H9 (cell line): ENCODE results near the gene SIN3B. TPM values are rescaled to one million over a fixed set of nuclear protein-coding genes. Genes with fewer than 3 reads are reported as not detected.

Experiments used
- DNase-seq: peaks from one replicate; pipeline ENCODE4 v3.0.0-alpha.2; 2017
- H2AFZ ChIP-seq: one replicate; pipeline ENCODE4 v1.6.1; 2013; ENCODE audit warnings: mild to moderate bottlenecking, low read length, control low read depth, moderate library complexity
- H2AK5ac ChIP-seq: 2 replicates; pipeline ENCODE4 v1.6.1; 2013; ENCODE audit warnings: low read length, control low read depth, mixed read lengths; ENCODE audit not compliant: insufficient read length
- H2BK120ac ChIP-seq: one replicate; pipeline ENCODE4 v1.6.1; 2013; ENCODE audit warnings: low read depth, mild to moderate bottlenecking, low read length, control low read depth, inconsistent platforms; ENCODE audit not compliant: poor library complexity, severe bottlenecking
- H2BK12ac ChIP-seq: 2 replicates; pipeline ENCODE4 v1.6.1; 2013; ENCODE audit warnings: low read length, control low read depth, mixed read lengths, low read depth; ENCODE audit not compliant: insufficient read length
- H2BK15ac ChIP-seq: 2 replicates; pipeline ENCODE4 v1.6.1; 2013; ENCODE audit warnings: low read depth, low read length, control low read depth
- H2BK20ac ChIP-seq: one replicate; pipeline ENCODE4 v1.6.1; 2013; ENCODE audit warnings: low read depth, mild to moderate bottlenecking, low read length, control low read depth, inconsistent platforms; ENCODE audit not compliant: poor library complexity, severe bottlenecking
- H2BK5ac ChIP-seq: 2 replicates; pipeline ENCODE4 v1.6.1; 2013; ENCODE audit warnings: low read length, control low read depth, mixed read lengths; ENCODE audit not compliant: insufficient read length
- H3K14ac ChIP-seq: 2 replicates; pipeline ENCODE4 v1.6.1; 2013; ENCODE audit warnings: low read length, control low read depth; ENCODE audit not compliant: insufficient read depth
- H3K18ac ChIP-seq: 2 replicates; pipeline ENCODE4 v1.6.1; 2013; ENCODE audit warnings: low read depth, mild to moderate bottlenecking, mixed read lengths, low read length, control low read depth; ENCODE audit not compliant: insufficient read length
- H3K23ac ChIP-seq: 2 replicates; pipeline ENCODE4 v1.6.1; 2013; ENCODE audit warnings: low read length, control low read depth, mixed read lengths, low read depth; ENCODE audit not compliant: insufficient read length
- H3K23me2 ChIP-seq: 2 replicates; pipeline ENCODE4 v1.6.1; 2013; ENCODE audit warnings: low read depth, mild to moderate bottlenecking, mixed read lengths, low read length, control low read depth; ENCODE audit not compliant: insufficient read length, poor library complexity, severe bottlenecking
- H3K27ac ChIP-seq: 2 replicates; pipeline ENCODE4 v1.5.1; 2013; ENCODE audit warnings: low read length, control low read depth, mixed read lengths, low read depth; ENCODE audit not compliant: insufficient read length
- H3K27me3 ChIP-seq: 2 replicates; pipeline ENCODE4 v1.6.1; 2013; ENCODE audit warnings: low read length, control low read depth, inconsistent platforms; ENCODE audit not compliant: insufficient read depth
- H3K4ac ChIP-seq: 2 replicates; pipeline ENCODE4 v1.6.1; 2013; ENCODE audit warnings: low read depth, mild to moderate bottlenecking, control low read depth, inconsistent platforms, low read length, moderate library complexity
- H3K4me1 ChIP-seq: 2 replicates; pipeline ENCODE4 v1.6.1; 2013; ENCODE audit warnings: low read length, control low read depth, inconsistent platforms; ENCODE audit not compliant: insufficient read depth
- H3K4me2 ChIP-seq: 2 replicates; pipeline ENCODE4 v1.6.1; 2013; ENCODE audit warnings: low read length, control low read depth, mixed read lengths; ENCODE audit not compliant: insufficient read length, insufficient read depth
- H3K56ac ChIP-seq: 2 replicates; pipeline ENCODE4 v1.6.1; 2013; ENCODE audit warnings: low read depth, mild to moderate bottlenecking, mixed read lengths, low read length, control low read depth; ENCODE audit not compliant: insufficient read length
- H3K79me1 ChIP-seq: 2 replicates; pipeline ENCODE4 v1.6.1; 2013; ENCODE audit warnings: low read depth, mild to moderate bottlenecking, moderate library complexity, low read length, control low read depth, inconsistent platforms; ENCODE audit not compliant: insufficient read depth, poor library complexity, severe bottlenecking
- H3K79me2 ChIP-seq: 2 replicates; pipeline ENCODE4 v1.6.1; 2013; ENCODE audit warnings: low read length, control low read depth, inconsistent platforms; ENCODE audit not compliant: insufficient read depth
- H3K9ac ChIP-seq: 2 replicates; pipeline ENCODE4 v1.6.1; 2013; ENCODE audit warnings: low read length, control low read depth, mixed read lengths; ENCODE audit not compliant: insufficient read length; ENCODE audit errors: extremely low read depth
- H3K9me3 ChIP-seq: one replicate; pipeline ENCODE4 v1.6.1; 2013; ENCODE audit warnings: low read depth, low read length, inconsistent platforms; ENCODE audit not compliant: control insufficient read depth
- H3T11ph ChIP-seq: one replicate; pipeline ENCODE4 v1.6.1; 2013; ENCODE audit warnings: mild to moderate bottlenecking, low read length, control low read depth, inconsistent platforms
- H4K20me1 ChIP-seq: one replicate; pipeline ENCODE4 v1.6.1; 2013; ENCODE audit not compliant: control insufficient read depth, insufficient read length, insufficient read depth
- H4K5ac ChIP-seq: 2 replicates; pipeline ENCODE4 v1.6.1; 2013; ENCODE audit warnings: low read depth, mild to moderate bottlenecking, mixed read lengths, low read length, control low read depth; ENCODE audit not compliant: insufficient read length
- H4K8ac ChIP-seq: replicated peaks from 2 replicates; pipeline ENCODE4 v1.6.1; 2013; ENCODE audit warnings: low read length, control low read depth, mixed read lengths, low read depth; ENCODE audit not compliant: insufficient read length
- H4K91ac ChIP-seq: 2 replicates; pipeline ENCODE4 v1.6.1; 2013; ENCODE audit warnings: low read depth, mild to moderate bottlenecking, moderate library complexity, mixed read lengths, low read length, control low read depth; ENCODE audit not compliant: insufficient read length
- H3K27ac Mint-ChIP-seq, 3 experiments: 2 replicates in 2 of 3; 3 replicates in 1 of 3; pipeline ENCODE4 v1.8.0; 2020 to 2021; ENCODE audit warnings: mixed read lengths in 3 of 3, mild to moderate bottlenecking in 1 of 3, moderate library complexity in 1 of 3
- H3K27me3 Mint-ChIP-seq: 2 replicates; pipeline ENCODE4 v1.8.0; 2021; ENCODE audit warnings: low read depth, mild to moderate bottlenecking, moderate library complexity, mixed read lengths
- H3K36me3 Mint-ChIP-seq, 3 experiments: 2 replicates in 2 of 3; 3 replicates in 1 of 3; pipeline ENCODE4 v1.8.0; 2020 to 2021; ENCODE audit warnings: low read depth in 3 of 3, mixed read lengths in 3 of 3; ENCODE audit not compliant: insufficient read depth in 1 of 3
- H3K4me1 Mint-ChIP-seq, 2 experiments: 2 replicates each; pipeline ENCODE4 v1.8.0; 2020; ENCODE audit warnings: mixed read lengths in 2 of 2
- H3K4me3 Mint-ChIP-seq, 2 experiments: 2 replicates in 1 of 2; 3 replicates in 1 of 2; pipeline ENCODE4 v1.8.0; 2020 to 2021; ENCODE audit warnings: mild to moderate bottlenecking in 2 of 2, mixed read lengths in 2 of 2, moderate library complexity in 1 of 2
- H3K9me3 Mint-ChIP-seq, 2 experiments: 2 replicates in 1 of 2; 3 replicates in 1 of 2; pipeline ENCODE4 v1.8.0; 2020; ENCODE audit warnings: mild to moderate bottlenecking in 2 of 2, mixed read lengths in 2 of 2, moderate library complexity in 1 of 2
- CTCF ChIP-seq: fragments of 200-600 bp; sonication (generic); conservative IDR thresholded peaks from 3 replicates; pipeline ENCODE4 v1.8.0; 2021; ENCODE audit warnings: antibody characterized with exemption, mild to moderate bottlenecking
- WGBS: extraction: QIAGEN DNeasy Blood & Tissue Kit; methylation state at CpG from one replicate; pipeline ENCODE4 v1.1.7; 2013; ENCODE audit warnings: missing lambda C conversion rate, low lambda C conversion rate, mixed read lengths; ENCODE audit not compliant: insufficient read length; ENCODE audit errors: extremely low coverage; 5-methylcytosine and 5-hydroxymethylcytosine counted together
- total RNA-seq: library from RNA; stranded (reverse); gene quantifications from 2 replicates; pipeline ENCODE4 v1.2.1, GENCODE V29; 2021

SIN3B gene
- total RNA-seq, 1 experiment from 2014 or later, result 72.7 TPM

- Histone ChIP-seq H3K56ac (no peak overlapping the region), H3K27ac (no peak overlapping the region), H2BK20ac (no peak overlapping the region), H2BK120ac (no peak overlapping the region), H3K27me3 (no peaks in the 10 kb centered on the region), H3K9ac (no peak overlapping the region), H3K18ac (no peak overlapping the region), H3K4me1 (no peaks in the 10 kb centered on the region), H4K8ac (no peak overlapping the region), H3K9me3 (no peaks in the 10 kb centered on the region), H3K23me2 (no peaks in the 10 kb centered on the region), H3K79me2 (no peaks in the 10 kb centered on the region), H2BK12ac (no peak overlapping the region), H2AFZ (no peak overlapping the region), H3T11ph (no peak overlapping the region), H4K20me1 (no peaks in the 10 kb centered on the region), H3K14ac (no peak overlapping the region), H4K91ac (no peak overlapping the region), H4K5ac (no peak overlapping the region), H2AK5ac (no peak overlapping the region), H3K4ac (no peak overlapping the region), H3K79me1 (no peaks in the 10 kb centered on the region), H3K23ac (no peak overlapping the region), H2BK15ac (no peak overlapping the region), H2BK5ac (no peak overlapping the region), H3K4me2 (no peak overlapping the region)
- H3K9me3 Mint-ChIP-seq, result no peaks in the 10 kb centered on the region
- no peak for TF ChIP-seq CTCF
- DNase-seq, result no peak
- WGBS, result no CpG with 5 or more reads among the region's 7 CpGs
- H3K27ac Mint-ChIP-seq, result peak overlapping the region; percentile 59 to 79 (median 71); a peak in 4 of 7 replicates
- H3K27me3 Mint-ChIP-seq, result no peaks in the 10 kb centered on the region
- H3K36me3 Mint-ChIP-seq, result peaks cover 21 to 54% (median 52%) of the 10 kb centered on the region in 3 experiments; a peak in 6 of 7 replicates
- H3K4me1 Mint-ChIP-seq, result no peaks in the 10 kb centered on the region
- H3K4me3 Mint-ChIP-seq, result no peak overlapping the region
Measured at GRCh38 chr19:16859626-16860025, 30.4 kb downstream of the SIN3B start.
